Sciatic nerve (tissue), 2 donors: ENCODE results near the gene RHBDF1. TPM values are rescaled to one million over a fixed set of nuclear protein-coding genes. Genes with fewer than 3 reads are reported as not detected.
"Not testable (repeated sequence)": the region's sequence is repeated elsewhere in the genome, so short reads cannot be mapped to it uniquely, and the experiment has no call there.

Source experiments
- ATAC-seq: fragments of 200-7000 bp; cut with Tn5 transposase; one replicate; pipeline ENCODE4 v1.9.1; 2020; ENCODE audit warnings: mild to moderate bottlenecking, moderate library complexity
- DNase-seq: peaks from one replicate; pipeline ENCODE4 v3.0.0-alpha.2; 2020; ENCODE audit warnings: low spot score
- intact Hi-C: fragments of 100-400 bp; cut with DNase I; formaldehyde crosslinking; loops from one replicate; pipeline ENCODE4 v1.14.2; 2022
- microRNA-seq: library from miRNA; unstranded; fragments of <30 nt; microRNA quantifications from one replicate; pipeline ENCODE4 v1.2.0, GENCODE V29; 2020
- total RNA-seq: library from RNA; stranded (reverse); fragmentation: NEBNext Ultra II Directional; extraction: Animal tissue kit (Norgen Biotek cat#: 25700); gene quantifications from one replicate; pipeline ENCODE4 v1.2.1, GENCODE V29; 2021
- donor health status: DM: no; HTN: no; CAD: no.
- donor health status: DM: no; HTN: no; CAD: no.

The RHBDF1 gene
- total RNA-seq, 1 donor from 2014 or later, result 116 TPM

DNA sequence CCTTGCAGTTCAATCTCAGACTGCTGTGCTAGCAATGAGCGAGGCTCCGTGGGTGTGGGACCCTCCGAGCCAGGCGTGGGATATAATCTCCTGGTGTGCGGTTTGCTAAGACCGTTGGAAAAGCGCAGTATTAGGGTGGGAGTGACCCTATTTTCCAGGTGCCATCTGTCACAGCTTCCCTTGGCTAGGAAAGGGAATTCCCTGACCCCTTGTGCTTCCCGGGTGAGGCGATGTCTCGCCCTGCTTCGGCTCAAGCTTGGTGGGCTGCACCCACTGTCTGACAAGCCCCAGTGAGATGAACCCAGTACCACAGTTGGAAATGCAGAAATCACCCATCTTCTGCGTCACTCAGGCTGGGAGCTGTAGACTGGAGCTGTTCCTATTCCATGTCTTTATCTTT, 51.5 kb downstream of the RHBDF1 start:
- intact Hi-C loops, DNase-seq, ATAC-seq: not testable (repeated sequence)

DNA sequence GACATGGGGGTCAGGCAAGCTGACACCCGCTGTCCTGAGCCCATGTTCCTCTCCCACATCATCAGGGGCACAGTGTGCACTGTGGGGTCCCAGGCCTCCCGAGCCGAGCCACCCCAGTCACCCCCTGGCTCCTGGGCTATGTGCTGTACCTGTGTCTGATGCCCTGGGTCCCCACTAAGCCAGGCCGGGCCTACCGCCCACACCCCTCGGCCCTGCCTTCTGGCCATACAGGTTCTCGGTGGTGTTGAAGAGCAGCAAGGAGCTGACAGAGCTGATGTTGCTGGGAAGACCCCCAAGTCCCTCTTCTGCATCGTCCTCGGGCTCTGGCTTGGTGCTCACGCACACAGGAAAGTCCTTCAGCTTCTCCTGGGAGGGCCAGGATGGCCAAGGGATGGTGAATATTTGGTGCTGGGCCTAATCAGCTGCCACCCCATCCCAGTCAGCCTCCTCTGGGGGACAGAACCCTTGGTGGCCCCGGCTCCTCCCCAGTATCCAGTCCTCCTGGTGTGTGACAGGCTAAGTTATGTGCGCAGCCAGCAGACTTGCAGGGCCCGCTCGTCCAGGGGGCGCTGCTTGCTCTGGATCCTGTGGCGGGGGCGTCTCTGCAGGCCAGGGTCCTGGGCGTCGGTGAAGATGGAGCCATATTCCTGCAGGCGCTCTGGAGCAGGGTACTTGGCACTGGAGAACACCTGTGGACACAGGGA, 55.2 kb downstream of the RHBDF1 start:
- intact Hi-C loops, ATAC-seq, DNase-seq: not testable (repeated sequence)

DNA sequence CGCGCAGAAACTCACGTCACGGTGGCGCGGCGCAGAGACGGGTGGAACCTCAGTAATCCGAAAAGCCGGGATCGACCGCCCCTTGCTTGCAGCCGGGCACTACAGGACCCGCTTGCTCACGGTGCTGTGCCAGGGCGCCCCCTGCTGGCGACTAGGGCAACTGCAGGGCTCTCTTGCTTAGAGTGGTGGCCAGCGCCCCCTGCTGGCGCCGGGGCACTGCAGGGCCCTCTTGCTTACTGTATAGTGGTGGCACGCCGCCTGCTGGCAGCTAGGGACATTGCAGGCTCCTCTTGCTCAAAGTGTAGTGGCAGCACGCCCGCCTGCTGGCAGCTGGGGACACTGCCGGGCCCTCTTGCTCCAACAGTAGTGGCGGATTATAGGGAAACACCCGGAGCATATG, 61.7 kb downstream of the RHBDF1 start:
- ATAC-seq, intact Hi-C loops: not testable (repeated sequence)

DNA sequence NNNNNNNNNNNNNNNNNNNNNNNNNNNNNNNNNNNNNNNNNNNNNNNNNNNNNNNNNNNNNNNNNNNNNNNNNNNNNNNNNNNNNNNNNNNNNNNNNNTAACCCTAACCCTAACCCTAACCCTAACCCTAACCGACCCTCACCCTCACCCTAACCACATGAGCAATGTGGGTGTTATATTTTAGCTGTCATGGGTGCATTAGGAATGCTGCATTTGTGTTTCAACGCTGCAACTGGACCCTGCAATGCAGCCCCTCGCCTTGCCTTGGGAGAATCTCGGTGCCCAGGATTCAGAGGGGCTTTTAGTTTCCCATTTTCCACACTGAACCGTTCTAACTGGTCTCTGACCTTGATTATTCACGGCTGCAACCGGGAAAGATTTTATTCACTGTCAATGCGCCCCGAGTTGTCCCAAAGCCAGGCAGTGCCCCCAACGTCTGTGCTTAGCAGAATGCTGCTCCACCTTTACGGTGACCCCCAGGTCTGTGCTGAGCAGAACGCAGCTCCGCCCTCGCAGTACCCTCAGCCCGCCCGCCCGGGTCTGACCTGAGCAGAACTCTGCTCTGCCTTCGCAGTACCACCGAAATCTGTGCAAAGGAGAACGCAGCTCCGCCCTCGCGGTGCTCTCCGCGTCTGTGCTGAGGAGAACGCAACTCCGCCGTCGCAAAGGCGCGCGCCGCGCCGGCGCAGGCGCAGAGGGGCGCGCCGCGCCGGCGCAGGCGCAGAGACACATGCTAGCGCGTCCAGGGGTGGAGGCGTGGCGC, 62.3 kb downstream of the RHBDF1 start:
- peak; percentile 87 for ATAC-seq
- DNase-seq, result peak; percentile 78
- intact Hi-C loops, result no loop called here

More for the DNA sequence above, 61.7 kb downstream of the RHBDF1 start:
- DNase-seq, result peak; percentile 97

Small RNA genes within 50 kb of the gene (microRNA-seq; reads per million reads assigned to microRNA genes)
- gene MIR6859-4, result not detected

Other genes starting within 250 kb of the RHBDF1 start
- 7.1 TPM for gene POLR3K, start 19.0 kb downstream of the RHBDF1 start, total RNA-seq
- 8.7 TPM for gene SNRNP25, start 18.8 kb downstream of the RHBDF1 start, total RNA-seq
- gene MPG, start 5.6 kb upstream of the RHBDF1 start, total RNA-seq, result 35.0 TPM
- 45.7 TPM for gene NPRL3, start 66.0 kb upstream of the RHBDF1 start, total RNA-seq
- not detected for gene HBZ, start 80.0 kb upstream of the RHBDF1 start, total RNA-seq
- gene HBM, start 93.3 kb upstream of the RHBDF1 start, total RNA-seq, result 10.4 TPM
- gene HBA2, start 100.2 kb upstream of the RHBDF1 start, total RNA-seq, result 11,939 TPM
- gene HBA1, start 104.0 kb upstream of the RHBDF1 start, total RNA-seq, result 11,060 TPM
- 3.2 TPM for gene HBQ1, start 107.8 kb upstream of the RHBDF1 start, total RNA-seq
- gene LUC7L, start 156.8 kb upstream of the RHBDF1 start, total RNA-seq, result 102 TPM
- gene FAM234A, start 162.2 kb upstream of the RHBDF1 start, total RNA-seq, result 129 TPM
- gene RGS11, start 203.3 kb upstream of the RHBDF1 start, total RNA-seq, result 48.9 TPM
- gene ARHGDIG, start 208.0 kb upstream of the RHBDF1 start, total RNA-seq, result 0.94 TPM
- 0.85 TPM for gene PDIA2, start 210.5 kb upstream of the RHBDF1 start, total RNA-seq